HEK293 (cell line): ENCODE measurements around the gene RAC3.

Experiments
- BCL11B ChIP-seq: fragments of 450-650 bp; formaldehyde crosslinking; IDR thresholded peaks from 2 replicates; pipeline ENCODE4 v1.5.1; 2016; ENCODE audit warnings: low read depth, missing biosample characterization, missing genetic modification characterization
- GFI1B ChIP-seq: fragments of 450-650 bp; formaldehyde crosslinking; IDR thresholded peaks from 2 replicates; pipeline ENCODE4 v1.5.1; 2016; ENCODE audit warnings: missing biosample characterization, missing genetic modification characterization
- KLF8 ChIP-seq: fragments of 450-650 bp; formaldehyde crosslinking; IDR thresholded peaks from 2 replicates; pipeline ENCODE4 v1.5.1; 2016; ENCODE audit warnings: missing biosample characterization, missing genetic modification characterization
- OSR2 ChIP-seq: fragments of 450-650 bp; formaldehyde crosslinking; IDR thresholded peaks from 2 replicates; pipeline ENCODE4 v1.5.1; 2016; ENCODE audit warnings: missing biosample characterization, missing genetic modification characterization
- PBX3 ChIP-seq: sonication (generic); formaldehyde crosslinking; IDR thresholded peaks from 2 replicates; pipeline ENCODE4 v1.8.1; 2022; ENCODE audit warnings: mild to moderate bottlenecking, moderate library complexity, missing genetic modification reagents
- SP2 ChIP-seq: fragments of 450-650 bp; formaldehyde crosslinking; IDR thresholded peaks from 2 replicates; pipeline ENCODE4 v1.5.1; 2016; ENCODE audit warnings: missing biosample characterization, missing genetic modification characterization
- ZBTB10 ChIP-seq: fragments of 450-650 bp; formaldehyde crosslinking; IDR thresholded peaks from 2 replicates; pipeline ENCODE4 v1.5.1; 2016; ENCODE audit warnings: missing biosample characterization, missing genetic modification characterization
- ZBTB11 ChIP-seq: fragments of 450-650 bp; formaldehyde crosslinking; conservative IDR thresholded peaks from 2 replicates; pipeline ENCODE4 v1.5.1; 2016; ENCODE audit warnings: low read depth, missing biosample characterization, missing genetic modification characterization
- ZBTB20 ChIP-seq: fragments of 450-650 bp; formaldehyde crosslinking; IDR thresholded peaks from 2 replicates; pipeline ENCODE4 v1.5.1; 2016; ENCODE audit warnings: missing biosample characterization, missing genetic modification characterization
- ZBTB8A ChIP-seq: fragments of 450-650 bp; formaldehyde crosslinking; IDR thresholded peaks from 2 replicates; pipeline ENCODE4 v1.5.1; 2016; ENCODE audit warnings: missing biosample characterization, missing genetic modification characterization
- ZFP37 ChIP-seq: fragments of 450-650 bp; formaldehyde crosslinking; IDR thresholded peaks from 2 replicates; pipeline ENCODE4 v1.5.1; 2016; ENCODE audit warnings: missing biosample characterization, missing genetic modification characterization
- ZNF114 ChIP-seq: fragments of 450-650 bp; formaldehyde crosslinking; IDR thresholded peaks from 2 replicates; pipeline ENCODE4 v1.5.0; 2017; ENCODE audit warnings: missing biosample characterization, missing genetic modification characterization
- ZNF184 ChIP-seq: fragments of 450-650 bp; IDR thresholded peaks from 2 replicates; pipeline ENCODE4 v1.5.1; 2018; ENCODE audit warnings: missing biosample characterization, mild to moderate bottlenecking, missing genetic modification characterization
- ZNF2 ChIP-seq: fragments of 450-650 bp; formaldehyde crosslinking; IDR thresholded peaks from 2 replicates; pipeline ENCODE4 v1.5.1; 2016; ENCODE audit warnings: missing biosample characterization, missing genetic modification characterization
- ZNF221 ChIP-seq: fragments of 450-650 bp; formaldehyde crosslinking; IDR thresholded peaks from 2 replicates; pipeline ENCODE4 v1.5.1; 2017; ENCODE audit warnings: missing biosample characterization, missing genetic modification characterization, borderline replicate concordance
- ZNF26 ChIP-seq: fragments of 450-650 bp; formaldehyde crosslinking; IDR thresholded peaks from 2 replicates; pipeline ENCODE4 v1.5.1; 2016; ENCODE audit warnings: missing biosample characterization, missing genetic modification characterization
- ZNF274 ChIP-seq, 2 experiments: fragments of 200-500 bp in 1 of 2; fragments of 450-650 bp in 1 of 2; sonication (Bioruptor generic) in 1 of 2; formaldehyde crosslinking in 1 of 2; IDR thresholded peaks; 2 replicates each; pipeline versions ENCODE4 v1.5.1 to v1.6.1; 2014 to 2016; ENCODE audit warnings: borderline replicate concordance in 1 of 2, inconsistent platforms in 1 of 2, low read length in 1 of 2, missing biosample characterization in 1 of 2, missing genetic modification characterization in 1 of 2
- ZNF335 ChIP-seq: fragments of 450-650 bp; formaldehyde crosslinking; conservative IDR thresholded peaks from 2 replicates; pipeline ENCODE4 v1.5.1; 2016; ENCODE audit warnings: missing biosample characterization, missing genetic modification characterization
- ZNF354C ChIP-seq: fragments of 450-650 bp; formaldehyde crosslinking; IDR thresholded peaks from 2 replicates; pipeline ENCODE4 v1.5.1; 2016; ENCODE audit warnings: missing biosample characterization, missing genetic modification characterization, low read depth, borderline replicate concordance
- ZNF394 ChIP-seq: fragments of 450-650 bp; formaldehyde crosslinking; IDR thresholded peaks from 2 replicates; pipeline ENCODE4 v1.5.1; 2016; ENCODE audit warnings: missing biosample characterization, missing genetic modification characterization, mild to moderate bottlenecking, moderate library complexity, borderline replicate concordance
- ZNF530 ChIP-seq: fragments of 450-650 bp; formaldehyde crosslinking; IDR thresholded peaks from 2 replicates; pipeline ENCODE4 v1.5.1; 2016; ENCODE audit warnings: low read depth, missing biosample characterization, missing genetic modification characterization
- ZNF549 ChIP-seq: fragments of 450-650 bp; IDR thresholded peaks from 2 replicates; pipeline ENCODE4 v1.5.1; 2018; ENCODE audit warnings: missing biosample characterization, missing genetic modification characterization, mild to moderate bottlenecking, inconsistent platforms, moderate library complexity
- ZNF561 ChIP-seq: fragments of 450-650 bp; IDR thresholded peaks from 2 replicates; pipeline ENCODE4 v1.5.1; 2018; ENCODE audit warnings: missing biosample characterization, missing genetic modification characterization, borderline replicate concordance
- ZNF629 ChIP-seq: fragments of 450-650 bp; formaldehyde crosslinking; IDR thresholded peaks from 2 replicates; pipeline ENCODE4 v1.5.1; 2017; ENCODE audit warnings: missing biosample characterization, missing genetic modification characterization
- ZNF701 ChIP-seq: fragments of 450-650 bp; formaldehyde crosslinking; IDR thresholded peaks from 2 replicates; pipeline ENCODE4 v1.5.1; 2016; ENCODE audit warnings: missing biosample characterization, missing genetic modification characterization
- TF ChIP-seq, protein P1 (sequence below): fragments of 450-650 bp; formaldehyde crosslinking; optimal IDR thresholded peaks from 2 replicates; pipeline ENCODE3; 2016; ENCODE audit warnings: missing biosample characterization, mild to moderate bottlenecking, missing genetic modification characterization

Gene RAC3

GRCh38 chr17:82022310-82022980 is 9.0 kb upstream of the RAC3 start, which contains the start of gene CENPX (continued):
- TF ChIP-seq SP2 (tag by site-specific recombination) (no peak), ZNF530 (tag by site-specific recombination) (no peak), ZNF2 (tag by site-specific recombination) (peak; percentile 64; the same call in 1 of the 2 replicates), ZBTB20 (tag by site-specific recombination) (peak; percentile 42; the same call in 1 of the 2 replicates), ZNF184 (tag by site-specific recombination) (no peak), ZNF221 (no peak; the same call in 1 of the 2 replicates), ZNF701 (tag by site-specific recombination) (no peak), ZNF394 (no peak; the same call in 1 of the 2 replicates), OSR2 (tag by site-specific recombination) (peak; percentile 87), ZNF549 (tag by site-specific recombination) (no peak), ZNF354C (tag by site-specific recombination) (no peak), KLF8 (tag by site-specific recombination) (no peak; the same call in 1 of the 2 replicates), ZNF335 (tag by site-specific recombination) (peak; percentile 57), ZNF114 (tag by site-specific recombination) (no peak), ZBTB10 (tag by site-specific recombination) (peak; percentile 53; the same call in 1 of the 2 replicates), ZNF274 (IDR thresholded peaks at IDR 0.05; ENCODE audit: low read length) (no peak), ZNF274 (tag by site-specific recombination; IDR thresholded peaks at IDR 0.05; ENCODE audit: borderline replicate concordance) (no peak), ZBTB11 (tag by site-specific recombination) (0 out of 2 replicates have a peak, but pooled peaks have one; percentile 32), ZBTB8A (0 out of 2 replicates have a peak, but pooled peaks have one; percentile 49), ZFP37 (tag by site-specific recombination) (0 out of 2 replicates have a peak, but pooled peaks have one; percentile 19), ZNF561 (tag by site-specific recombination) (no peak), PBX3 (CRISPR knock-in tag) (peak; percentile 82; the same call in 1 of the 2 replicates), GFI1B (tag by site-specific recombination) (no peak), ZNF629 (tag by site-specific recombination) (peak; percentile 34; the same call in 1 of the 2 replicates), ZNF26 (tag by site-specific recombination) (no peak), BCL11B (tag by site-specific recombination) (peak; percentile 77; the same call in 1 of the 2 replicates)
- TF ChIP-seq, protein P1, sequence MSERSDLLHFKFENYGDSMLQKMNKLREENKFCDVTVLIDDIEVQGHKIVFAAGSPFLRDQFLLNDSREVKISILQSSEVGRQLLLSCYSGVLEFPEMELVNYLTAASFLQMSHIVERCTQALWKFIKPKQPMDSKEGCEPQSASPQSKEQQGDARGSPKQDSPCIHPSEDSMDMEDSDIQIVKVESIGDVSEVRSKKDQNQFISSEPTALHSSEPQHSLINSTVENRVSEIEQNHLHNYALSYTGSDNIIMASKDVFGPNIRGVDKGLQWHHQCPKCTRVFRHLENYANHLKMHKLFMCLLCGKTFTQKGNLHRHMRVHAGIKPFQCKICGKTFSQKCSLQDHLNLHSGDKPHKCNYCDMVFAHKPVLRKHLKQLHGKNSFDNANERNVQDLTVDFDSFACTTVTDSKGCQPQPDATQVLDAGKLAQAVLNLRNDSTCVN (tag by site-specific recombination) = peak; percentile 93
